HPDE6-E6E7 (cell line): ENCODE data around the gene OR7A5.
A peak's percentile ranks its signal among the peaks of the same experiment; 100 is the strongest.
"Not testable (repeated sequence)": the region's sequence is repeated elsewhere in the genome, so short reads cannot be mapped to it uniquely, and the experiment has no call there.

ENCODE experiments used
- DNase-seq: peaks from one replicate; pipeline ENCODE4 v3.0.0; 2011; ENCODE audit warnings: missing footprints; ENCODE audit errors: extremely low spot score

Gene OR7A5

GRCh38 chr19:14784730-14785101, 50.3 kb downstream of the OR7A5 start:
- peak; percentile 16 for DNase-seq

- DNase-seq, result not testable (repeated sequence)
Measured at GRCh38 chr19:14783410-14783998, 51.5 kb downstream of the OR7A5 start.

GRCh38 chr19:14782626-14783409, 52.2 kb downstream of the OR7A5 start:
- no peak for DNase-seq

GRCh38 chr19:14781713-14782536, 53.1 kb downstream of the OR7A5 start:
- not testable (repeated sequence) for DNase-seq

- not testable (repeated sequence) for DNase-seq
Measured at GRCh38 chr19:14780622-14781225, 54.3 kb downstream of the OR7A5 start.

- no peak for DNase-seq
Measured at GRCh38 chr19:14779151-14779550, 55.8 kb downstream of the OR7A5 start.

GRCh38 chr19:14778110-14778845, 56.7 kb downstream of the OR7A5 start, which contains the start of gene ADGRE2:
Gene ADGRE2 (minus strand): TSS chr19:14778560. CDS start chr19:14776756, 1,804 bp downstream.
- DNase-seq, result not testable (repeated sequence)

- DNase-seq, result not testable (repeated sequence)
Measured at GRCh38 chr19:14777645-14778044, 57.3 kb downstream of the OR7A5 start.
